H1 (cell line): ENCODE data around the gene BRMS1. TPM values are rescaled to one million over a fixed set of nuclear protein-coding genes. Genes with fewer than 3 reads are reported as not detected.
"Not testable (repeated sequence)": the region's sequence is repeated elsewhere in the genome, so short reads cannot be mapped to it uniquely, and the experiment has no call there.

Source experiments
- CTCF ChIA-PET: fragments of 300-600 bp; sonication (Branson Sonifier 250); formaldehyde crosslinking; loops from one replicate; lab custom pipeline; 2021; ENCODE audit not compliant: partially characterized antibody; lab: Charles Lee
- POLR2A ChIA-PET: fragments of 300-600 bp; sonication (Branson Sonifier 250); formaldehyde crosslinking; loops from one replicate; lab custom pipeline; 2021; ENCODE audit warnings: inconsistent platforms; ENCODE audit not compliant: partially characterized antibody; lab: Charles Lee
- DNase-seq, 2 experiments: peaks; one replicate each; pipeline versions ENCODE4 v3.0.0 to v3.0.0-alpha.2; 2010 to 2022; ENCODE audit warnings: low spot score in 2 of 2, low read depth in 1 of 2, mixed read lengths in 1 of 2
- FAIRE-seq: peaks from 2 replicates; lab custom pipeline; 2011; peaks lifted over from hg19 to GRCh38; lab: Jason Lieb, UNC
- H2AFZ ChIP-seq: 2 replicates; pipeline ENCODE4 v1.8.1; 2012; ENCODE audit warnings: low read length, inconsistent platforms
- H2AK5ac ChIP-seq: 2 replicates; pipeline ENCODE4 v1.6.1; 2013; ENCODE audit warnings: low read depth, low read length
- H2BK120ac ChIP-seq: replicated peaks from 2 replicates; pipeline ENCODE3; 2013; ENCODE audit warnings: low read depth, low read length, inconsistent platforms
- H2BK12ac ChIP-seq: 2 replicates; pipeline ENCODE4 v1.6.1; 2013; ENCODE audit warnings: low read depth, low read length
- H2BK15ac ChIP-seq: 2 replicates; pipeline ENCODE4 v1.6.1; 2013; ENCODE audit warnings: low read length
- H2BK20ac ChIP-seq: 2 replicates; pipeline ENCODE4 v1.6.1; 2013; ENCODE audit warnings: low read length
- H2BK5ac ChIP-seq: 2 replicates; pipeline ENCODE4 v1.6.1; 2013; ENCODE audit warnings: low read depth, low read length
- H3K14ac ChIP-seq: 2 replicates; pipeline ENCODE4 v1.6.1; 2013; ENCODE audit warnings: inconsistent platforms; ENCODE audit not compliant: insufficient read length
- H3K18ac ChIP-seq: 2 replicates; pipeline ENCODE4 v1.6.1; 2013; ENCODE audit warnings: low read length; ENCODE audit errors: extremely low read depth
- H3K23ac ChIP-seq: 2 replicates; pipeline ENCODE4 v1.6.1; 2013; ENCODE audit warnings: inconsistent platforms; ENCODE audit not compliant: insufficient read length
- H3K23me2 ChIP-seq: 2 replicates; pipeline ENCODE4 v1.6.1; 2013; ENCODE audit warnings: low read depth, low read length
- H3K27ac ChIP-seq: 2 replicates; pipeline ENCODE4 v1.6.1; 2011; ENCODE audit warnings: low read depth, low read length, inconsistent platforms
- H3K27me3 ChIP-seq, 4 experiments: replicated peaks in 1 of 4; 1 replicate in 1 of 4; 2 replicates in 3 of 4; pipeline versions ENCODE4 v1.6.1 to v1.8.1; 2011 to 2013; ENCODE audit warnings: low read length in 3 of 4, mild to moderate bottlenecking in 3 of 4, inconsistent platforms in 2 of 4, mixed read lengths in 2 of 4, moderate library complexity in 1 of 4; ENCODE audit not compliant: control insufficient read depth in 3 of 4, insufficient read depth in 3 of 4; ENCODE audit errors: extremely low read depth in 1 of 4
- H3K36me3 ChIP-seq, 4 experiments: 2 replicates each; pipeline versions ENCODE4 v1.6.1 to v1.8.1; 2011 to 2013; ENCODE audit warnings: mild to moderate bottlenecking in 4 of 4, low read length in 3 of 4, moderate library complexity in 2 of 4, control low read depth in 1 of 4, inconsistent platforms in 1 of 4; ENCODE audit not compliant: insufficient read depth in 4 of 4, control insufficient read depth in 2 of 4
- H3K4ac ChIP-seq: replicated peaks from 2 replicates; pipeline ENCODE3; 2013; ENCODE audit warnings: low read length, low read depth, mixed read lengths, inconsistent platforms; ENCODE audit not compliant: insufficient read length
- H3K4me1 ChIP-seq, 4 experiments: replicated peaks in 1 of 4; 1 replicate in 1 of 4; 2 replicates in 3 of 4; pipeline versions ENCODE4 v1.6.1 to v1.8.1; 2011 to 2013; ENCODE audit warnings: low read length in 3 of 4, inconsistent platforms in 2 of 4, mixed read lengths in 1 of 4; ENCODE audit not compliant: insufficient read depth in 4 of 4, control insufficient read depth in 3 of 4
- H3K4me2 ChIP-seq, 2 experiments: 2 replicates each; pipeline versions ENCODE4 v1.6.1 to v1.8.1; 2011 to 2013; ENCODE audit warnings: low read depth in 2 of 2, low read length in 2 of 2, control low read depth in 1 of 2, inconsistent platforms in 1 of 2, mild to moderate bottlenecking in 1 of 2; ENCODE audit not compliant: insufficient read depth in 1 of 2
- H3K4me3 ChIP-seq, 4 experiments: fragments of 200-600, 300-600 bp in 1 of 4; sonication (generic), shearing (Covaris generic), sonication (Bioruptor Twin) in 1 of 4; 2 replicates each; pipeline versions ENCODE4 v1.5.1 to v1.8.1; 2011 to 2016; ENCODE audit warnings: low read length in 4 of 4, low read depth in 3 of 4, control low read depth in 2 of 4, inconsistent platforms in 2 of 4, mild to moderate bottlenecking in 2 of 4, mixed read lengths in 1 of 4, moderate library complexity in 1 of 4; ENCODE audit not compliant: insufficient read depth in 2 of 4; ENCODE audit errors: extremely low read depth in 1 of 4
- H3K56ac ChIP-seq: replicated peaks from 2 replicates; pipeline ENCODE3; 2013; ENCODE audit warnings: low read depth, mild to moderate bottlenecking, mixed read lengths, low read length, inconsistent platforms; ENCODE audit not compliant: insufficient read length
- H3K79me1 ChIP-seq: 2 replicates; pipeline ENCODE4 v1.6.1; 2013; ENCODE audit warnings: low read depth, low read length, control low read depth
- H3K79me2 ChIP-seq, 2 experiments: 2 replicates each; pipeline versions ENCODE4 v1.6.1 to v1.8.1; 2012 to 2013; ENCODE audit warnings: low read length in 2 of 2, mild to moderate bottlenecking in 2 of 2, inconsistent platforms in 1 of 2; ENCODE audit not compliant: insufficient read depth in 2 of 2, control insufficient read depth in 1 of 2
- H3K9ac ChIP-seq, 4 experiments: replicated peaks in 1 of 4; 1 replicate in 1 of 4; 2 replicates in 3 of 4; pipeline versions ENCODE4 v1.6.1 to v1.8.1; 2011 to 2013; ENCODE audit warnings: low read depth in 3 of 4, low read length in 3 of 4, control low read depth in 2 of 4, mild to moderate bottlenecking in 2 of 4, moderate library complexity in 2 of 4, inconsistent platforms in 1 of 4; ENCODE audit errors: extremely low read depth in 1 of 4
- H3K9me3 ChIP-seq, 2 experiments: 2 replicates each; pipeline versions ENCODE4 v1.6.1 to v1.8.1; 2012 to 2013; ENCODE audit warnings: mild to moderate bottlenecking in 2 of 2, moderate library complexity in 2 of 2, control low read depth in 1 of 2, inconsistent platforms in 1 of 2, low read depth in 1 of 2, low read length in 1 of 2, mixed read lengths in 1 of 2; ENCODE audit not compliant: insufficient read depth in 2 of 2
- H4K20me1 ChIP-seq, 2 experiments: replicated peaks in 1 of 2; 2 replicates each; pipeline versions ENCODE3 to v1.8.1; 2011 to 2013; ENCODE audit warnings: inconsistent platforms in 2 of 2, low read length in 2 of 2, mild to moderate bottlenecking in 1 of 2; ENCODE audit not compliant: insufficient read depth in 2 of 2, control insufficient read depth in 1 of 2
- H4K5ac ChIP-seq: 2 replicates; pipeline ENCODE4 v1.6.1; 2013; ENCODE audit warnings: low read length, low read depth, mixed read lengths, inconsistent platforms; ENCODE audit not compliant: insufficient read length
- H4K8ac ChIP-seq: 2 replicates; pipeline ENCODE4 v1.8.0; 2013; ENCODE audit warnings: mild to moderate bottlenecking, moderate library complexity, low read length, inconsistent platforms; ENCODE audit not compliant: insufficient read depth; ENCODE audit errors: extremely low read depth
- H4K91ac ChIP-seq: replicated peaks from 2 replicates; pipeline ENCODE3; 2013; ENCODE audit warnings: low read length, mixed read lengths, inconsistent platforms; ENCODE audit not compliant: insufficient read length
- WGBS, 2 experiments: shearing (Covaris generic) in 1 of 2; methylation state at CpG; one replicate each; pipeline versions ENCODE4 v1.1.6 to v1.1.7; 2013 to 2015; ENCODE audit warnings: low lambda C conversion rate in 2 of 2, mixed read lengths in 2 of 2, inconsistent platforms in 1 of 2, low coverage in 1 of 2, missing lambda C conversion rate in 1 of 2; ENCODE audit not compliant: insufficient replicate concordance in 2 of 2, insufficient coverage in 1 of 2, insufficient read length in 1 of 2; ENCODE audit errors: extremely low coverage in 1 of 2, missing lambda C conversion rate in 1 of 2; 5-methylcytosine and 5-hydroxymethylcytosine counted together
- polyA plus RNA-seq, 7 experiments: library from polyadenylated mRNA; depleted of rRNA in 3 of 7; stranded (reverse) in 5 of 7; unstranded in 2 of 7; fragments of >200 nt in 5 of 7; fragments of 200-250 nt in 2 of 7; gene quantifications; 1 replicate in 5 of 7; 2 replicates in 1 of 7; 4 replicates in 1 of 7; pipeline versions ENCODE4 v1.2.1 to v1.2.3, GENCODE V29; 2011 to 2013; ENCODE audit warnings: missing spikeins in 2 of 7, mixed read lengths in 2 of 7
- total RNA-seq: library from RNA; stranded (reverse); fragmentation: NEBNext Ultra II Directional; extraction: Animal tissue kit (Norgen Biotek cat#: 25700); gene quantifications from 2 replicates; pipeline ENCODE4 v1.2.1, GENCODE V29; 2021

The BRMS1 gene
- total and polyA plus RNA-seq, 2 of the 8 experiments (the other 6 are each of a cell fraction or from before 2014, with no cell fraction given), result 39.2 to 46.1 TPM

DNA sequence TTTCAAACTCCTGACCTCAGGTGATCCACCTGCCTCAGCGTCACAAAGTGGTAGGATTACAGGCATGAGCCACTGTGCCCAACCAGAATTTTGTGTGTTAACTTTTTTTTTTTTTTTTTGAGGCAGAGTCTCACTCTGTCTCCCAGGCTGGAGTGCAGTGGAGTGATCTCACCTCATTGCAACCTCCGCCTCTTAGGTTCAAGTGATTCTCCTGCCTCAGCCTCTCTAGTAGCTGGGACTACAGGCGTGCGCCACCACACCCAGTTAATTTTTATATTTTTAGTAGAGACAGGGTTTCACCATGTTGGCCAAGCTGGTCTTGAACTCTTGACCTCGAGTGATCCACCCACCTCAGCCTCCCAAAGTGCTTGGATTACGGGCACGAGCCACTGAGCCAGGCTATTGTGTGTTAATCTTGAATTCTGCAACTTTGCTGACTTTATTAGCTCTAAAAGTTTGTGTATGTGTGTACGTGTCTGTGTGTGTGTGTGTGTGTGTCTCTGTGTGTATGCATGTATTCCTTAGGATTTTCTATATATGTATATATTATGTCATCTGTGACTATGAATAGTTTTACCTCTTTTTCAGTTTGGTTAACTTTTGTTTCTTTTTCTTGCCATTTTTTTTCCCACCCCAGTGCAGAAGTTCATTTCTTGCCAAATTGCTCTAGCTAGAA lies 5.8 kb upstream of the BRMS1 start:
- not testable (repeated sequence) for DNase-seq, H4K20me1 ChIP-seq, H3K27me3 ChIP-seq, H3K27ac ChIP-seq, H3K4me2 ChIP-seq, H3K79me2 ChIP-seq, H3K4ac ChIP-seq, H4K5ac ChIP-seq, H3K79me1 ChIP-seq, H2BK20ac ChIP-seq, H2BK120ac ChIP-seq, H2AFZ ChIP-seq, H4K8ac ChIP-seq, H2BK15ac ChIP-seq, H3K23ac ChIP-seq, H2BK5ac ChIP-seq, H3K36me3 ChIP-seq, H2AK5ac ChIP-seq, H3K14ac ChIP-seq, H3K18ac ChIP-seq, H3K9ac ChIP-seq, H4K91ac ChIP-seq, H2BK12ac ChIP-seq, H3K4me3 ChIP-seq, FAIRE-seq, H3K56ac ChIP-seq, H3K9me3 ChIP-seq
- CTCF ChIA-PET, result interaction anchor here (0.7 to 3.5 kb wide), 3 partner anchors 13 to 78 kb away, joined by 3 to 20 read pairs (median 7); no protein-coding TSS in a partner anchor
- POLR2A ChIA-PET, result interaction anchor here (0.7 to 28.7 kb wide), 3 partner anchors 15 to 1029 kb away, joined by 3 to 487 read pairs (median 3); partner anchors contain the start of genes RIN1 and SLC29A2
- Histone ChIP-seq H3K23me2 (peaks cover 12% of the 10 kb centered on the region), H3K4me1 (peaks cover 0 to 15% (median 6%) of the 10 kb centered on the region in 4 experiments; a peak in 6 of 7 replicates)
- 81% methylated on average over 8 of the region's 8 CpGs; no CpG with 5 or more reads in 1 of the 2 experiments for WGBS, 2 experiments
